ENCODE data around the gene OR51A2. TPM values are rescaled to one million over a fixed set of nuclear protein-coding genes. Genes with fewer than 3 reads are reported as not detected.

The OR51A2 gene
- total and polyA plus RNA-seq, 2 of the 8 experiments (the other 6 are each of a cell fraction or from before 2014, with no cell fraction given) = not detected

GRCh38 chr11:4922304-4922703, 33.2 kb downstream of the OR51A2 start:
- no peaks in the 10 kb centered on the region for H3K36me3 ChIP-seq (ENCODE audit: control insufficient read depth in 2 of 4, insufficient read depth in 4 of 4, low read length in 3 of 4)
- H4K5ac ChIP-seq (ENCODE audit: insufficient read length, low read depth, low read length) = no peak overlapping the region
- H3K23ac ChIP-seq (ENCODE audit: insufficient read length) = no peak overlapping the region
- CTCF ChIA-PET (ENCODE audit: partially characterized antibody) = no interaction called here
- H2BK12ac ChIP-seq (ENCODE audit: low read depth, low read length) = no peak overlapping the region
- no peak overlapping the region for H2AK5ac ChIP-seq (ENCODE audit: low read depth, low read length)
- no peaks in the 10 kb centered on the region for H3K9me3 ChIP-seq (ENCODE audit: insufficient read depth in 2 of 2, low read depth in 1 of 2, low read length in 1 of 2)
- H3K27ac ChIP-seq (ENCODE audit: low read depth, low read length) = no peak overlapping the region
- POLR2A ChIA-PET (ENCODE audit: partially characterized antibody) = no interaction called here
- no peak overlapping the region for H2BK20ac ChIP-seq (ENCODE audit: low read length)
- no peak overlapping the region for H3K9ac ChIP-seq (replicated peaks in 1 of 4; ENCODE audit: extremely low read depth in 1 of 4, low read depth in 3 of 4, low read length in 3 of 4)
- H3K4me1 ChIP-seq (replicated peaks in 1 of 4; ENCODE audit: control insufficient read depth in 3 of 4, insufficient read depth in 4 of 4, low read length in 3 of 4) = no peaks in the 10 kb centered on the region
- H3K23me2 ChIP-seq (ENCODE audit: low read depth, low read length) = no peaks in the 10 kb centered on the region
- H3K4me3 ChIP-seq (ENCODE audit: extremely low read depth in 1 of 4, insufficient read depth in 2 of 4, low read depth in 3 of 4, low read length in 4 of 4) = no peak overlapping the region
- no peak overlapping the region for H3K14ac ChIP-seq (ENCODE audit: insufficient read length)
- WGBS, 2 experiments (ENCODE audit: extremely low coverage in 1 of 2, insufficient coverage in 1 of 2, insufficient read length in 1 of 2, insufficient replicate concordance in 2 of 2, low coverage in 1 of 2, low lambda C conversion rate in 2 of 2, missing lambda C conversion rate in 1 of 2) = 81% methylated on average over 1 of the region's 1 CpG; no CpG with 5 or more reads in 1 of the 2 experiments
- H3K18ac ChIP-seq (ENCODE audit: extremely low read depth, low read length) = no peak overlapping the region
- no peak overlapping the region for H3K4ac ChIP-seq (replicated peaks; ENCODE audit: insufficient read length, low read depth, low read length)
- peaks cover 0 to 1% of the 10 kb centered on the region in 2 experiments for H4K20me1 ChIP-seq (replicated peaks in 1 of 2; ENCODE audit: control insufficient read depth in 1 of 2, insufficient read depth in 2 of 2, low read length in 2 of 2)
- DNase-seq (ENCODE audit: low read depth in 1 of 2, low spot score in 2 of 2) (no peak), FAIRE-seq (no peak)
- H2BK15ac ChIP-seq (ENCODE audit: low read length) = no peak overlapping the region
- no peak overlapping the region for H4K8ac ChIP-seq (ENCODE audit: extremely low read depth, insufficient read depth, low read length)
- H3K79me2 ChIP-seq (ENCODE audit: control insufficient read depth in 1 of 2, insufficient read depth in 2 of 2, low read length in 2 of 2) = no peaks in the 10 kb centered on the region
- no peaks in the 10 kb centered on the region for H3K79me1 ChIP-seq (ENCODE audit: low read depth, low read length)
- no peaks in the 10 kb centered on the region for H3K27me3 ChIP-seq (replicated peaks in 1 of 4; ENCODE audit: control insufficient read depth in 3 of 4, extremely low read depth in 1 of 4, insufficient read depth in 3 of 4, low read length in 3 of 4)
- no peak overlapping the region for H3K56ac ChIP-seq (replicated peaks; ENCODE audit: insufficient read length, low read depth, low read length)
- H2BK5ac ChIP-seq (ENCODE audit: low read depth, low read length) = no peak overlapping the region
- no peak overlapping the region for H3K4me2 ChIP-seq (ENCODE audit: insufficient read depth in 1 of 2, low read depth in 2 of 2, low read length in 2 of 2)
- no peak overlapping the region for H2AFZ ChIP-seq (ENCODE audit: low read length)
- no peak overlapping the region for H2BK120ac ChIP-seq (replicated peaks; ENCODE audit: low read depth, low read length)
- no peak overlapping the region for H4K91ac ChIP-seq (replicated peaks; ENCODE audit: insufficient read length, low read length)
- TF ChIP-seq RAD21 (IDR thresholded peaks at IDR 0.05 in 1 of 2, conservative IDR thresholded peaks at IDR 0.05 in 1 of 2; ENCODE audit: low read depth in 2 of 2, low read length in 2 of 2) = no peak
- no peak for TF ChIP-seq POLR2A (IDR thresholded peaks at IDR 0.05; ENCODE audit: control extremely low read depth in 1 of 2, low read depth in 2 of 2, low read length in 2 of 2)
- TF ChIP-seq RNF2 (IDR thresholded peaks at IDR 0.05; ENCODE audit: borderline replicate concordance, low read depth, low read length, missing control alignments, poor library complexity, severe bottlenecking) = no peak
- no peak for TF ChIP-seq CTCF (IDR thresholded peaks at IDR 0.05; ENCODE audit: control extremely low read depth in 1 of 3, insufficient read depth in 1 of 3, low read depth in 1 of 3, low read length in 3 of 3)
- no peak for TF ChIP-seq CEBPB (IDR thresholded peaks at IDR 0.05; ENCODE audit: low read depth, low read length)
- TF ChIP-seq, protein P1, sequence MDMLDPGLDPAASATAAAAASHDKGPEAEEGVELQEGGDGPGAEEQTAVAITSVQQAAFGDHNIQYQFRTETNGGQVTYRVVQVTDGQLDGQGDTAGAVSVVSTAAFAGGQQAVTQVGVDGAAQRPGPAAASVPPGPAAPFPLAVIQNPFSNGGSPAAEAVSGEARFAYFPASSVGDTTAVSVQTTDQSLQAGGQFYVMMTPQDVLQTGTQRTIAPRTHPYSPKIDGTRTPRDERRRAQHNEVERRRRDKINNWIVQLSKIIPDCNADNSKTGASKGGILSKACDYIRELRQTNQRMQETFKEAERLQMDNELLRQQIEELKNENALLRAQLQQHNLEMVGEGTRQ (IDR thresholded peaks at IDR 0.05; ENCODE audit: low read length) = no peak
- TF ChIP-seq FOSL1 (IDR thresholded peaks at IDR 0.05; ENCODE audit: insufficient read depth, low read depth, low read length) = no peak
- TF ChIP-seq, protein P2, sequence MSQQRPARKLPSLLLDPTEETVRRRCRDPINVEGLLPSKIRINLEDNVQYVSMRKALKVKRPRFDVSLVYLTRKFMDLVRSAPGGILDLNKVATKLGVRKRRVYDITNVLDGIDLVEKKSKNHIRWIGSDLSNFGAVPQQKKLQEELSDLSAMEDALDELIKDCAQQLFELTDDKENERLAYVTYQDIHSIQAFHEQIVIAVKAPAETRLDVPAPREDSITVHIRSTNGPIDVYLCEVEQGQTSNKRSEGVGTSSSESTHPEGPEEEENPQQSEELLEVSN (IDR thresholded peaks at IDR 0.05) = no peak
- no peak for TF ChIP-seq CBX5 (IDR thresholded peaks at IDR 0.05; ENCODE audit: low read depth, low read length)
